HG03571 (cell line): ENCODE data around the gene TMEM239.
"Not testable (repeated sequence)": the region's sequence is repeated elsewhere in the genome, so short reads cannot be mapped to it uniquely, and the experiment has no call there.

Experiments
- ATAC-seq: cut with Tn5 transposase; IDR thresholded peaks from one replicate; pipeline ENCODE4 v1.9.1; 2021; ENCODE audit not compliant: unreplicated experiment

The TMEM239 gene

DNA sequence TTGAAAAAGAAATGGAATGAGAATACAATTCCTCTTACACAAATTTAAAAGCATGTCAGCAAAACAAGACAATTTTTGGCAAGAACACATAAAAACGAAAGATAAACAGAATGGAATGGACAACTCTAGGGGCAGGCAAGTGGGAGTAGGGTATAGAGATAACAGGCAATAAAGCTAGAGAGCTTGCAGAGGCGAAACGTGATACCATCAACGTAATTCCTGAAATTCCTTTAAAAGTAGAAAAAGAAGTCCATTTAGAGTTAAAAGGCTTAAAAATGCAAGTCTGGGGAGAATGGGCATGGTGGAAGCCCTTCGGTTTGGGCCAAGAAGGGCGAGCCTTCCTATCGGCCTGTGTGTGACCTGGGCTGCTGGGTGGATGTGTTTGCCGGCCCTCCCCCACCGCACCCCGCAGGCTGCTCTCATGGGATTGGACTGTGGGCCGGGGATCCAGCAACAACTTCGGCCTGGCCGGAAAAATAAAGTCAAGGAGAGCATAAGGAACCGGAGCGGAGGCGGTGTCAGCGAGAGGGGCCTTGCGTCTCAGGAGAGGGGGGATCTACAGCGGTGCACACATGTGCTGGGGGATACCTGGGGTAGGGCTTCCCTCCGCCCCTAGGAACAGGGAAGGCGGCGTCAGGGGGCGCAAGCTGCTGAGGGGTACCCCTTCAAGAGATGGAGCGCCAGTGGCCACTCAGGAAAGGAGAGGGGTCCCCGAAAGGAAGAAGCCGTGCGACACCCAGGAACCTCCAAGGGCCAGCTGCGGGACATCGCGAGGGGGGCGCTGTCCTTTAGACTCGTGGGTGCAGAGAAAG is 4.1 kb downstream of the TMEM239 start:
- no peak for ATAC-seq

DNA sequence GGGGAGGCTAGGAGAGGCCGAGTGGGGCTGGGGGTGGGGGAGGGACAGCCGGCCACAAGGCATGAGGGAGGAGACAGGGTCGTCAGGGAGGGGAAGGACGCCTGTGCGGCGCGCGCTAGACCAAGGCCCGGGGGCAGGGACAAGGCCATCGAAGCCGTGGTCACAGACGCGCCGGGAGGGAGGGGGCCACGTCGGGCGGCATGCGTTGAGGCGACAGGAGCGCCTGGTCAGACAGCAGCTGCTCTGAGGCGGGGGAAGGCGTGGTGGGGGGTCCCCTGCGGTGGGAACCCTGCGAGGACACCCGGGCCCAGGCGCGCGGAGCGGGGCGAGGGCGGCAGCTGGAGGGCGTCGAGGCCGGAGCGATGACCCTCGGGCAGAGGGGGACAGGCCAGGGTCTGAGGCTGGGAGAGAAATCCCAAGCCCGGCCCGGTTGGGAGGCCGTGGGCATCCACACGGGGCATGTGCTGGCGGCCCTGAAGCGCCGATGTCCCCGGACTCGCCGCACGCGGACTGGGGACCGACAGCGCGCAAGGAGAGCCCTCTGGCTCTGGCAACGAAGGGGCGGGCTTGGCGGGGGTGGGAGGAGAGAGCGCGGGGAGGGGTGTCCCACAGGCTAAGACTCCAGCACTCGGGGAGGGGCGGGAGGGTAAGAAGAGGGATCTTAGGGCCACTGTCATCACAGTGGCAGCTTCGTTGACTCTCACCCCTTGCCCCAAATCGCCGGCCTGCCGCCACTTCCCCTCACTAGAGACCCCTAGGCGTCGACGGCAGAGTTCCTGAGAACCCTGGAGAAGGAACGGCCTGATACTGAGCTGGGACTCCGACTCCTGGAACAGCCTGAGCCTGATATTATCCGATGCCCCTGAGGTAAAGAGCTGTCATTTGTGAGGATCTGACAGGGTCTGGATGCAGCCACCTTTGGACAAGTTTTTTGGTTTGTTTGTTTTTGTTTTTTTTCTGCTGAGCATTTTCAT is 5.0 kb downstream of the TMEM239 start:
- no peak for ATAC-seq

DNA sequence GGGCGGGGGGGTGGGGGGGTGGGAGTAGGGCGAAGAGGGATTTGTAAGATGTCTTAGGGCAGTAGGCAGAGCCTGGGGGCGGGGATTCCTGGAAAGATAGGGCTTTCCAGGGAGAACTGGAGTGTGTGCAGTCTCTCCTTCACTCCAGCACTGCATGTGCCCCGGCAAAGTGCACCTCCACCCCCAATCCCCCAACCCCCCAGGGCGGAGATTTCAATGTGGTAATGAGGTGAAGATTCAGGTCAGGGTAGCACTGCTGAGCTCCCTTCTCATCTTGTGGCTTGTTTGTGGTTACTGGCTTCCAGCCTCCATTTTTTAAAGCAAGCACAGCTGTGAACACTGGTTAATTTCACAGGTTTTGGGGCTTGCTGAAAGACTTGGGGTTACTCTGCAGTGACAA is 5.9 kb downstream of the TMEM239 start:
- ATAC-seq = no peak

DNA sequence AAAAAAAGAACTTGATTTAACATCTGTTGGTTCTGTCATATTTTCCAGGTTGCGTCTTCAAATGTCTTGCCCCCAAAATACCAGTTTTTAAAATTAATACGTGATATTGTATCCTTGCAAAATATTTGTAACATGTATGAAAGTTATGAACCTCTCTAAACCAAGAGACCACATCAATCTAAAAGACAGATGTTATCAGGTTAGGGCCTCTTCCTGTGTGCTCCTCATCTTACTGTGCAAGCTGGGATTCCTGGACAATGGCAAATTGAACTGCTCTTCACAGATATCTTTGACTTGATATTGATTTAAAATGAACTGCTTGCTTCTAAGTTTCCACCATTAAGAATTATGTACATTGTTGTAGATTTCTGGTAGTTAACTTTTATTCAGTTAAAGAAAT is 9.6 kb downstream of the TMEM239 start:
- ATAC-seq = no peak

DNA sequence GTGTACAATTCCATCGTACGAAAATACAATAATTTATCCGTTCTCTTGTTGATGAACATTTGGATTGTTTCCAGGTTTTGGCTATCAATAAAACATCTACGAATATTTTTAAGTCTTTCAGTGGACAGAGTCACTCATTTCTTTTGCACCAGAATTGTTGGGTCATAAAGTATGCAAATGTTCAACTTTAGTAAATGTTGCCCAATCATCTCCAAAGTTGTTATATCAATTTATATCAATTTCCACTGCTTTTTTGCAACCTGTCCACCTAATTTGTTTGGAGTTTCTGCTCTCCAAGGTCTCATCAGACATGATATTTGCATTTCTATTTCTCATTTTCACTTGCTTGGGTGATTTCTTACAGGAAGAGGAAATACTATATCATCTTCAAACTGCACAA is 10.5 kb downstream of the TMEM239 start:
- no peak for ATAC-seq

DNA sequence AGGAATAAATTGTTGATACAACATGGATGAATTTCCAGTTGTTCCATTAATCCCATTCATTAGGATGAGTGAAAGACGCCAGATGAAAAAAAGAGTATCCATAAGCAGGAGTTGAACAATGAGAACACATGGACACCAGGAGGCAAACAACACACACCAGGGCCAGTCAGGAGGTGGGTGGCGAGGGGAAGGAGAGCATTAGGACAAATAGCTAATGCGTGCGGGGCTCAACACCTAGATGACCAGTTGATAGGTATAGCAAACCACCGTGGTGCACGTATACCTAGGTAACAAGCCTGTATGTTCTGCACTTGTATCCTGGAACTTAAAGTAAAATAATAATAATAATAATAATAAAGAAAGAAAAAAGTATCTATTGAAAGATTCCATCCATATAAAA is 13.2 kb downstream of the TMEM239 start:
- no peak for ATAC-seq

DNA sequence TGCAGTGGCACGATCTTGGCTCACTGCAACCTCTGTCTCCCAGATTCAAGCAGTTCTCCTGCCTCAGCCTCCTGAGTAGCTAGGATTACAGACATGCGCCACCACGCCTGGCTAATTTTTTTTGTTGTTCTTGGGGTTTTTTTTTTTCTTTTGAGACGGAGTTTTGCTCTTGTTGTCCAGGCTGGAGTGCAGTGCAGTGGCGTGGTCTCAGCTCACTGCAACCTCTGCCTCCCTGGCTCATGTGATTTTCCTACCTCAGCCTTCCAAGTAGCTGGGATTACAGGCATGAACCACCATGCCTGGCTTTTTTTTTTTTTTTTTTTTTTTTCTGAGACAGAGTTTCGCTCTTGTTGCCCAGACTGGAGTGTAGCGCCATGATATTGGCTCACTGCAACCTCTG is 15.0 kb downstream of the TMEM239 start:
- not testable (repeated sequence) for ATAC-seq

DNA sequence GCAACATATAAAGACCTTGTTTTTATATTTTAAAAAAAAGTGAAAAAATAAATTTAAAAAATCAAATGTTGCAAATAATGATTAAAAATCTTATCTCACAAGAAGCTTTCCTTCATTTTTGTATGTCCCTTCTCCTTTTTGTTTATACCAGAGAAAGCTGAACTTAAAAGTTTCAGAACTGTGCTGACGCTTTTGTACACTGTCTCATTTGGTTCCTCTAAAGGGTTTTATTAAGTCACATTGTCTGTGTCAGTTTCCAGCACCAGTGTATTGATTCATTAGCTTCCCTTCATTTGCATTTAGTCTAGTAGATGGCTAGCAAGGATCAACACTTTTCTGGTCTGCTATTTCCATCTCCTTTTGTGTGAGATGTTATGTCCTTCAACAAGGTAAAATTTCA is 17.6 kb downstream of the TMEM239 start:
- no peak for ATAC-seq

DNA sequence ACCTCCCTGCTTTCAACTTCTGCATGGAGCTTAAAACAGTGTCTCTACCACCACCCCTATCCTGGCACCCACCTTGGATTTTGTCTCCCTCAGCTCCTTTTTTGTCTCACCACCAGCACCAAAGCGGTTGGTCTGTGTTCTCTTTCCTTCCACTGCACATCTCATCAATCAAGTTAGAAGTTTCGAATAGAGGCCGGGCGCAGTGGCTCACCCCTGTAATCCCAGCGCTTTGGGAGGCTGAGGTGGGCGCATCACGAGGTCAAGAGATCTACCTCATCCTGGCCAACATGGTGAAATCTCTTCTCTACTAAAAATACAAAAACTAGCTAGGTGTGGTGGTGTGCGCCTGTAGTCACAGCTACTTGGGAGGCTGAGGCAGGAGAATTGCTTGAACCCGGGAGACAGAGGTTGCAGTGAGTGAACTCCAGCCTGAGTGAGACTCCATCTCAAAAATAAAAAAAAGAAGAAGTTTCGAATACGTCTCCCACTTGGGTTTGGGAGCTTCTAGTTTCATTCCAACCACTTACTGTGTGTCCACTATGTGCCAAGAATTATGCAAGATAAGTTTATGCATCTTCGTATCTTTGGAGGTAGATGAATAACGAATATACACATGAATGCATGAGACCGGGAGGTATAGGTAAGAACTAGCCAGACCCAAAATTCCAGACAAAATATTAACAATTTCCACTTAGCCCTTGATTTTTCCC is 18.4 kb downstream of the TMEM239 start:
- ATAC-seq = no peak

DNA sequence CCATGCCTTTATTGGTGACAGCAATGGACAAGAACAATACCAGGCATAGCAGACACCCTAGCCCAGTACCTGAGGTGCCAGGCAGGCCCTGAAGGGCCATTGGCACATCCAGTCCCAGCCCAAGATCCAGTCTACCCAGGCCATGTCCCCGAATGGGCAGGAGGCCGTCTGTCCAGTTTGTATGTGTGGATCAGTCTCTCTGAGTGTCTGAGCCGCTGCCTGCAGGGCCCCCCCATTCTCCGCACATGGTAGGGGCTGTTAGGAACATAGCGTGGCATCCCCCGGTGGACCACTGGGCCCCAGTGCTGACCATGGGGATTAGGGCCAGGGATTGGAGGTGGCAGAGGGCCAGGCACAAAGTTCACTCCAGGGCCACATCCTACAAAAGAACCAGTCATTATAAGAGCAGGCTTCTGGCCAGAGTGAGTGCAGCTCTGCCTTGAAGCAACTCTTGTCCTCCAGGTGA is 19.2 kb downstream of the TMEM239 start:
- ATAC-seq = no peak

DNA sequence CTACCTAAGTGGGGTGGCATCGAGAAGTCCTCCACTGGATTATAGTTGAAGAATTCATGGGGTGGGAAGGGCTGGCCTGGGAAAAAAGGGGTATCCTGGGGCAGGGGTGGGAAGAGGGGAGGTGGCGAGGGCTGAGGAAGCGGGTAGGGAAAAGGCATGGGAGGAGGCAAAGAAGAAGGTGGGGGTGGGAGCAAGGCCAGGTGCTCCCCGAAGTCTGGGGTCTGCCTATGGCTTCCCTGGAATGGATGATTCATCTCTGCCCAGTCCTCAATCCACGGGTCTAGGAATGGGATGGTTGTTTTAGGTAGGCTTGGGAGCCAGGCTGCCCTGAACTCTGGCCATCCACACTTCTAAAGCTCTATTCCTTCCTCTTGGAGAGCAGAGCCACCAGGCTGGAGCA is 19.9 kb downstream of the TMEM239 start:
- no peak for ATAC-seq

DNA sequence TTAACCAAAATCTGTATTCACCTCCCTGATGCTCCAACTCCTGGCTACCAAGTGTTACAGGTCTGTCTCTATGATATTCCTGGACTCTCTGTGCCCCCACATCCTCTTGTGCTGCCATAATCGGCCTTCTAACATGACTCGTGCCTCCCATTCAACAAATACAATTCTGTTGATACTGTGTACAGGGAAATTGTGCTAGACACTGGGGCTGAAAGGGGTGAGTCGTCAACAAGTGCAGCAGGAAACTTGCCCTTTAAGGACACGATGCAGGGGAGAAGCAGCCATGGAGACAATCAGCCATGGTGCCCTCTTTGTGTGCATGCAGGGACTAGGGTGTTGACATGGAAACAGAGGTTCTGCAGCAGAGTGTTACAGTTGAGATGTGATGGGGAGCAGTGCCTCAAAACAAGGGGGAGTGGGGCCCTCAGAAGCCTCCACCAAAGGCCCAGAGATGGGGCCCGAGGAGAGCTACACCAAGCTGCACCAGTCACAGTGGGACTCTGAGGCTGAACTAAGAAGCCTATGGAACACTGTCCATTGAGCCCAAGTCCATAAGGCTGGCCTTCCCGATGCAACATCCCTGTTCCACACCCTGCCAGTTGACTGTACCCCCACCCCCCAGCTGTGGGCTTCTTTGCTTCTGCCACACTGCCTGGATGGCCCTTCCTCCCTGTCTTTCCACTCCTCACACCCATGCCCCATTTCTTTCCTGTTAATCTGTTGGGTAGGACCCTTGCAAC is 21.2 kb downstream of the TMEM239 start:
- no peak for ATAC-seq

DNA sequence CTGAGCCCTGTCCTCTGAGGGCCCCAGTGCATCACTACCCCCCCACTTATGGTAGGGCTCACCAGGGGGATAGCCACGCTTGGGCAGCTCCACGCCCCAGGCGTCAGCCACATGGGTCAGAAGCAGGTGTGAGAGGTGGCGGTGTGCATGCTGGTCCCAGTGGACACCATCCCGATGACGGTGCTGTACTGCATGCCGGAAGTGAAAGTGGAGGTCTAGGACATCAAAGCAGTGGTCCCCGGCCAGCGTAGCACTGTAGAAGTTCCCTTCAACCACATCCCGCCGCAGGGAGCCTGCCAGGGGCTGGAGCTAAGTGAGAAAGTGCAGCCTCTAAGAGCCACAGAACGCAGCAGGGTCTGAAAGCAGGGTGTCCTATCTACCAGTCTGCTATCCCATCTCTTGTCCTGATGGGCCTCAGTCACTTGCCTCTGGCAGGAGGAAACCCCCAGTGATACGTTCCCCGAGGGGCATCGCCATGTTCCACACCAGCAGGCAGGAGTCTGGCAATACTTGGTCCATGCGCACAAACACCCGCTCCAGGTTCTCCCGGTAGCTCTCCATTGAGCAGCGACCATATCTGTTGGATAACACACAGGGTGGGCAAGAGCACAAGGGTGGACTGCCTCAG is 22.1 kb downstream of the TMEM239 start:
- ATAC-seq = peak; percentile 39

DNA sequence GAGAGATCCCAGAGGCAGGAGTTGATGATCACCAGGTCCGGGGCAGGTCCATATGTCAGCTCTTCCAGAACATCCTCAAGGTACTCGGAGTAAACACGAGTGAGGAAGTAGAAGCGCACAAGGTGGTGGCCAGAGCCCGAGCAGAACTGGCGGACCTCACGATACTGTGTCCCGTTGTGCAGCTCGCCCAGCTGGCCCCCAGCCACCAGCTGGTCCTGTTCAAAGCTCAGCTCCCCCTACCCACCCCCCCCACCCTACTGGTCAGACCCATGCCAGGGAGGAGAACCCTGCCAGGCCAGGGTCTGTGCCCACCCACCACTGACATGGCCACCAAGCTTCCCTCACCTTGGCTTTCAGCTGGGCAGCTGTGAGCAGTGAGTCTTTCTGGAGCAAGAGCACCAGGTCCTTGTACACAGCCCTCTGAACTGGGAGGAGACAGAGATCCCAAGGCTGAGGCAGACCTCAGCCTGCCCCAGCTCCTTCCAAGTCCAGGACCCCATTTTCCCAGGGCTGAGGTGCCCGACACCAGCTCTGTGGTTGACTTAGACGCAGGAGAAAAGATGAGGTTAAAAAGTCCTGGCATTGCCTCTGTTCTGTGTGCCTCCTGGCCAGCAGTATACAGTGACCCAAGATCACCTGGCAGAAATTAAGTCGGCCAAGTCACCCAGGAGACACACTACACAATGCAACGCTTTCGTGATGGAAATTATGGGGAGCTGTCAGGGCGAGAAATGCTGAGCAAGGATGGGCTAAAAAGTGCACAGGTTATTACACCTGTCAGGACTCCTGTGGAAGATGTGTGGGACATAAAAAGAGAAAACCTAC is 22.9 kb downstream of the TMEM239 start:
- no peak for ATAC-seq

DNA sequence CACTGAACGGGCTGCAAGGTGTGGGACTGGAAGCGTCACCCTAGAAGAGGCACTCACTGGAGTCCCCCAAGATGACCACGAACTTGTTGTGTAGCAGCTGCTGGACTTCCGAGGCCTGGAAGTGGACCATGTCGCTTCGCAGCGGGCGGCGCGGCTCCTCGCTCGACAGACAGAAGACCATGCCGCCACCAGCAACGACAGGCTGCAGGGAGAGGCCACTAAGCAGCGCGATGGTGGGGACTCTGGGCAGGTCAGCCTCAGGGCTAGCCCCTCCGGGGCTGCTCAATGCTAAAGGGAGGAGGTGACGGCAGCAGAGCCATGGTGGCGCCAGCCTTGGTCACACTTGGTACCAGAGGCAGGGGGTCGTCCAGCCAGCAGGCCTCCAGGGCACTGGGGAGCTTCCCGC is 23.6 kb downstream of the TMEM239 start:
- ATAC-seq = no peak

DNA sequence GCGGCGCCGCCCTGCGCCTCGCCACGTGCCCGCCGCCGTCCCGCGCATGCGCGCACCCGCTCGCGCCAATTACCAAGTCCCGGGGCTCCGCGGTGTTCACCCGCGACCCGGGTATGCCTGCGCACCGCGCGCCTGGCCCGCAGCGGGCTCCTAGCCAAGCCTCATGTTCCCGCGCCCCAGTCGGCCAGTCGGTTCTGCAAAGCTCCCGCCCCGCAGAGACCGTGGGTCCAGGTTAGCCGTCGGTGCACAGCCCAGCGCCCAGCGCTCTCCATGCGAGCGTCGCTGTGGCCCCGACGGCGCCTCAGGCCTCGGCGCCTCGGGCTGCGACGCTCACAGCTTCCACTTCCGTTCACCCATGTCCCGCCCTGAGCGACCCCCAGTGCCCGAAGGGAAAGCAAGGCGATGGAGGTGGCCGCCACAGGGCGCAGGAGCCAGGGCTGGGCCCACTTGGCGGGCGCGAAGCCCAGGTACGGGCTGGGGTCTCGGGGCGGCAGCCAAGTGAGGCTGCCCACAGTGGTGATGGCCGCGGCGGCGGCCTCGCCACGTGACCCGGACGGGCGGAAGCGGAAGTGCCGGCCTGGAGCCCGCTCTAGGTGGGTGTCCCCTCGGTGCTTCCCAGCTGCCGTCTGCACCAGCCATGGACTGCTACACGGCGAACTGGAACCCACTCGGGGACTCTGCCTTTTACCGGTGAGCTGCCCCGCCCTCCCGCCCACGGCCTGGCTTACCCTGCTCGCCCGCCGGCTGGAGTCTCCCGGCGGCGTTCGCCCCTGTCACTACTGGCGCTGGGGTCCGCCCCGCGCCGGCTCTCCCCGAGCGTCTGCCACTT is 24.2 kb downstream of the TMEM239 start, which contains the start of the genes PCED1A and VPS16:
Gene PCED1A (minus strand): TSS at position 518 of the 829 bp plus-strand sequence. CDS start 743 bp downstream, outside the sequence.
Gene VPS16 (plus strand): TSS at position 608 of the 829 bp plus-strand sequence. CDS start 30 bp downstream, at position 638.
- peak; percentile 85 for ATAC-seq

DNA sequence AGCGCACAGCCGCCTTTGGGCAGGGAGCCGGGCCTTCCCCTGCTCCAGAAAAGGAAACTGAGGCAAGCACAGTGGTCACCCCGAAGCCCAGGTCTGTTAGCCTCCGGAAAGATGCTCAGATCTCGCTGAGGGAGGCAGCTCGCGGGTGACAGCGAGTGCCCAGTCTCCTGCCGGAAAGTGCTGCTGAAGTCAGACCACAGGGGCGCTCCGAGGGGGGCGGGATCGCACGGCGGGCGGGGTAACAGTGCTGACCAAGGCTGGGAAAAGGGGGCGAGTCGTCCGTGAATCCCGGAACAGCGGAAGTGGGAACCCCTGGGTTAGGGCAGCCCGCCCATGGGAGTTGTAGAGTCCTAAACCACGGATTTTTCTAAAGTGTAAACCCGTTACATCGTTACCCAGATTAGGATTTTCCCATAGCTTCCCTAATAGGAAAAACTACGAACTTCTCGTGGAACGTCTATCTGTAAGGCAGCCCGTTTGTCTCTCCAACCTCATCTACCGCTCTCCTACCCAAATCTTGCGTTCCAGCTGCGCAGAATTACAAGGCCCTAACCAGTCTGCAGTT is 24.9 kb downstream of the TMEM239 start:
- peak; percentile 24 for ATAC-seq

DNA sequence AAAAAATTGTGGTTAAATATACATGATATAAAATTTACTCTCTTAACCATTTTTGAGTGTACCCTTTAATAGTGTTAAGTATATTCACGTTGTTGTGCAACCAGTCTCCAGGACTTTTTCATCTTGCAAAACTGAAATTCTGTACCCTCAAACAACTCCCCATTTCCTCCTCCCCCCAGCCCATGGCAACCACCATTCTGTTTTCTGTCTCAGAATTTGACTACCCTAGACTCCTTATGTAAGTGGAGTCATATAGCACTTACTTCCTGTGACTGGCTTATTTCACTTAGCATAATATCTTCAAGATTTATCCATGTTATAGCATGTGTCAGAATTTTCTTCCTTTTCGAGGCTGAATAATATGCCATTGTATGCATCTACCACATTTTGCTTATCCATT is 29.4 kb downstream of the TMEM239 start:
- ATAC-seq = no peak
